ENCODE measurements around the gene CGNL1.
A peak's percentile ranks its signal among the peaks of the same experiment; 100 is the strongest.

CGNL1 gene

GRCh38 chr15:57551715-57552677 lies 175.7 kb downstream of the CGNL1 start:
- no peak for TF ChIP-seq CTCF (IDR thresholded peaks at IDR 0.05; ENCODE audit: low read depth, low read length, missing control alignments)
- no peak overlapping the region for H3K4me3 ChIP-seq (replicated peaks; ENCODE audit: low read depth, low read length)
- DNase-seq (ENCODE audit: extremely low read depth, low read depth), result peak; percentile 43

- no peak for DNase-seq (ENCODE audit: extremely low read depth, low read depth)
- TF ChIP-seq CTCF (IDR thresholded peaks at IDR 0.05; ENCODE audit: low read depth, low read length, missing control alignments), result no peak
- no peak overlapping the region for H3K4me3 ChIP-seq (replicated peaks; ENCODE audit: low read depth, low read length)
Measured at GRCh38 chr15:57552678-57553334, 176.5 kb downstream of the CGNL1 start.

GRCh38 chr15:57553526-57553925 lies 177.2 kb downstream of the CGNL1 start:
- no peak for TF ChIP-seq CTCF (IDR thresholded peaks at IDR 0.05; ENCODE audit: low read depth, low read length, missing control alignments)
- no peak overlapping the region for H3K4me3 ChIP-seq (replicated peaks; ENCODE audit: low read depth, low read length)
- DNase-seq (ENCODE audit: extremely low read depth, low read depth), result no peak

- TF ChIP-seq CTCF (IDR thresholded peaks at IDR 0.05; ENCODE audit: low read depth, low read length, missing control alignments), result no peak
- H3K4me3 ChIP-seq (replicated peaks; ENCODE audit: low read depth, low read length), result no peak overlapping the region
- no peak for DNase-seq (ENCODE audit: extremely low read depth, low read depth)
Measured at GRCh38 chr15:57554063-57554811, 177.9 kb downstream of the CGNL1 start.

- no peak overlapping the region for H3K4me3 ChIP-seq (replicated peaks; ENCODE audit: low read depth, low read length)
- DNase-seq (ENCODE audit: extremely low read depth, low read depth), result no peak
- no peak for TF ChIP-seq CTCF (IDR thresholded peaks at IDR 0.05; ENCODE audit: low read depth, low read length, missing control alignments)
Measured at GRCh38 chr15:57554812-57555179, 178.5 kb downstream of the CGNL1 start.

- no peak overlapping the region for H3K4me3 ChIP-seq (replicated peaks; ENCODE audit: low read depth, low read length)
- DNase-seq (ENCODE audit: extremely low read depth, low read depth), result peak; percentile 38
- no peak for TF ChIP-seq CTCF (IDR thresholded peaks at IDR 0.05; ENCODE audit: low read depth, low read length, missing control alignments)
Measured at GRCh38 chr15:57555270-57555669, 179.0 kb downstream of the CGNL1 start.
